Tibial artery (tissue), 4 donors: ENCODE data around the gene CAMK4.
"Not testable (repeated sequence)": the region's sequence is repeated elsewhere in the genome, so short reads cannot be mapped to it uniquely, and the experiment has no call there.

Experiments used
- DNase-seq, 2 donors: peaks; one replicate each; pipeline ENCODE4 v3.0.0-alpha.2; 2019
- H3K27ac ChIP-seq, 2 donors: fragments of 200-600 bp; sonication (generic) in 1 of 2; 1 replicate in 1 of 2; 2 replicates in 1 of 2; pipeline ENCODE4 v1.5.1; 2018 to 2019; ENCODE audit warnings: mild to moderate bottlenecking in 1 of 2
- H3K27me3 ChIP-seq, 2 donors: fragments of 200-600 bp; sonication (generic) in 1 of 2; one replicate each; pipeline versions ENCODE4 v1.5.1 to v1.6.0; 2016 to 2019
- H3K36me3 ChIP-seq, 3 donors: fragments of 200-600 bp; sonication (generic) in 2 of 3; one replicate each; pipeline ENCODE4 v1.5.1; 2016 to 2019; ENCODE audit warnings: mild to moderate bottlenecking in 2 of 3
- H3K4me1 ChIP-seq, 4 donors: fragments of 200-600 bp; sonication (generic) in 2 of 4; 1 replicate in 3 of 4; 2 replicates in 1 of 4; pipeline ENCODE4 v1.5.1; 2016 to 2019
- H3K4me3 ChIP-seq, 2 donors: fragments of 200-600 bp; sonication (generic) in 1 of 2; 1 replicate in 1 of 2; 2 replicates in 1 of 2; pipeline ENCODE4 v1.5.1; 2018 to 2019; ENCODE audit warnings: mild to moderate bottlenecking in 2 of 2
- H3K9me3 ChIP-seq, 3 donors: fragments of 200-600 bp; sonication (generic) in 1 of 3; one replicate each; pipeline ENCODE4 v1.5.1; 2016 to 2019
- intact Hi-C: fragments of 100-400 bp; cut with DNase I; formaldehyde crosslinking; loops from one replicate; pipeline ENCODE4 v1.15.0; 2023; ENCODE audit warnings: low total_unique reads
- TF ChIP-seq, protein P1 (sequence below), 2 experiments: fragments of 200-600 bp in 1 of 2; fragments of 450-650 bp in 1 of 2; IDR thresholded peaks; one replicate each; pipeline ENCODE4 v1.5.1; 2017 to 2019; ENCODE audit warnings: antibody characterized with exemption in 2 of 2, mild to moderate bottlenecking in 1 of 2, moderate library complexity in 1 of 2

CAMK4 gene

GRCh38 chr5:111347021-111347420 is 122.8 kb downstream of the CAMK4 start:
- H3K36me3 ChIP-seq: no peaks in the 10 kb centered on the region
- no peak for DNase-seq
- TF ChIP-seq, protein P1, sequence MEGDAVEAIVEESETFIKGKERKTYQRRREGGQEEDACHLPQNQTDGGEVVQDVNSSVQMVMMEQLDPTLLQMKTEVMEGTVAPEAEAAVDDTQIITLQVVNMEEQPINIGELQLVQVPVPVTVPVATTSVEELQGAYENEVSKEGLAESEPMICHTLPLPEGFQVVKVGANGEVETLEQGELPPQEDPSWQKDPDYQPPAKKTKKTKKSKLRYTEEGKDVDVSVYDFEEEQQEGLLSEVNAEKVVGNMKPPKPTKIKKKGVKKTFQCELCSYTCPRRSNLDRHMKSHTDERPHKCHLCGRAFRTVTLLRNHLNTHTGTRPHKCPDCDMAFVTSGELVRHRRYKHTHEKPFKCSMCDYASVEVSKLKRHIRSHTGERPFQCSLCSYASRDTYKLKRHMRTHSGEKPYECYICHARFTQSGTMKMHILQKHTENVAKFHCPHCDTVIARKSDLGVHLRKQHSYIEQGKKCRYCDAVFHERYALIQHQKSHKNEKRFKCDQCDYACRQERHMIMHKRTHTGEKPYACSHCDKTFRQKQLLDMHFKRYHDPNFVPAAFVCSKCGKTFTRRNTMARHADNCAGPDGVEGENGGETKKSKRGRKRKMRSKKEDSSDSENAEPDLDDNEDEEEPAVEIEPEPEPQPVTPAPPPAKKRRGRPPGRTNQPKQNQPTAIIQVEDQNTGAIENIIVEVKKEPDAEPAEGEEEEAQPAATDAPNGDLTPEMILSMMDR (IDR thresholded peaks at IDR 0.05): no peak
- intact Hi-C loops: no loop called here
- no peak overlapping the region for H3K4me3 ChIP-seq
- H3K27me3 ChIP-seq: no peaks in the 10 kb centered on the region
- H3K27ac ChIP-seq: no peak overlapping the region
- H3K4me1 ChIP-seq: no peaks in the 10 kb centered on the region
- H3K9me3 ChIP-seq: no peaks in the 10 kb centered on the region

GRCh38 chr5:111348661-111349329 is 124.6 kb downstream of the CAMK4 start:
- H3K9me3 ChIP-seq: no peaks in the 10 kb centered on the region
- no peaks in the 10 kb centered on the region for H3K36me3 ChIP-seq
- intact Hi-C loops: no loop called here
- H3K27ac ChIP-seq: no peak overlapping the region
- H3K4me1 ChIP-seq: no peaks in the 10 kb centered on the region
- no peak overlapping the region for H3K4me3 ChIP-seq
- TF ChIP-seq, protein P1 (IDR thresholded peaks at IDR 0.05): no peak
- DNase-seq: no peak
- H3K27me3 ChIP-seq: no peaks in the 10 kb centered on the region

DNA sequence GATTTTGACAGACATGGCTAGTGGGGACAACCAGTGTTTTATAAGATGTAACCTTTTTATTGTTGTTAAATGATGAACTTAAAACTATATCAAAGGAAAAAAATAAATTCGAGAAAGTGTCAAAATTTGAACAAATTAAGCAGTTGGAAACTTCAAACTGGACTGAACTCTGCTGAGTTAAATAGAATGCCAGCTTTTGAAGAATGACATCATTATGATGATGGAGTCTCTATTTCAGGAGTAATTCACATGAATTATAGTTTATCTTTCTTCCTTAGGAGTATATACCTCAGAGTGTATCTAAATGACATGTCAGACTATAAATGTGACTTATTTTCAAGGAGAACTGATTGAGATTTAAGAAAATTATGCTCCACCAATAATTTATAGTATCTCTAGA is 125.2 kb downstream of the CAMK4 start:
- H3K27ac ChIP-seq: no peak overlapping the region
- no peaks in the 10 kb centered on the region for H3K4me1 ChIP-seq
- no peak for DNase-seq
- H3K4me3 ChIP-seq: no peak overlapping the region
- TF ChIP-seq, protein P1 (IDR thresholded peaks at IDR 0.05): no peak
- no peaks in the 10 kb centered on the region for H3K9me3 ChIP-seq
- intact Hi-C loops: no loop called here
- H3K27me3 ChIP-seq: no peaks in the 10 kb centered on the region
- H3K36me3 ChIP-seq: no peaks in the 10 kb centered on the region

DNA sequence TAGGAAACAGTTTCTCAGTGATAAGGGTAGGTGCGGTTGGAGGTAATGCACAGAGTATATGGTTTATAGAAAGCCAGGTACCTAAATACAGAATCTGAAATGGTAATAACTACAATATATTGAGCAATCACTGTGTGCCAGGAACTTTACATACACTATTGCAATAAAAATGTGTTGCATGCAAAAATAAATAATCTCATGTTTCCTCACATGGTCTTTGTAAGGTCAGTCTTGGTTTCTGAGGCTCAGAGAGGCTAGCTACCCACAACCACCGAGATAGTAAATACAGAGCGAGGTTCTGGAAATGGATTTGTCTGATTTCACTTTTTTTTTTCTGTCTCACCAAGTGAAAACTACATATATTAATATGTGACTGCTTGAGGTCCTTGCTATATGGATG is 128.9 kb downstream of the CAMK4 start:
- Histone ChIP-seq H3K4me3 (no peak overlapping the region), H3K27ac (no peak overlapping the region), H3K36me3 (no peaks in the 10 kb centered on the region), H3K27me3 (no peaks in the 10 kb centered on the region), H3K4me1 (no peaks in the 10 kb centered on the region), H3K9me3 (no peaks in the 10 kb centered on the region)
- intact Hi-C loops: no loop called here
- DNase-seq: no peak
- TF ChIP-seq, protein P1 (IDR thresholded peaks at IDR 0.05): no peak

DNA sequence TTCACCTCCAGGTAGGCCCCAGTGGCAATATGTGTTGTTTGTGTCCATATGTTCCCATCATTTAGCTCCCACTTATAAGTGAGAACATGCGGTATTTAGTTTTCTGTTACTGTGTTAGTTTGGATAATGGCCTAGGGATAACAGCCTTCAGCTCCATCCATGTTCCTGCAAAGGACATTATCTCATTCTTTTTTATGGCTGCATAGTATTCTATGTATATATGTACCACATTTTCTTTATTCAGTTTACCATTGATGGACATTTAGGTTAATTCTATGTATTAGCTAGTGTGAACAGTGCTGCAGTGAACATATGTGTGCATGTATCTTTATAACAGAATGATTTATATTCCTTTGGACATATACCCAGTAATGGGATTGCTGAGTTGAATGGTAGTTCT is 134.5 kb downstream of the CAMK4 start:
- H3K4me1 ChIP-seq, H3K27ac ChIP-seq, H3K9me3 ChIP-seq, H3K36me3 ChIP-seq, intact Hi-C loops, H3K4me3 ChIP-seq, H3K27me3 ChIP-seq, DNase-seq: not testable (repeated sequence)

- no peaks in the 10 kb centered on the region for H3K36me3 ChIP-seq
- no peak overlapping the region for H3K27ac ChIP-seq
- no peak for DNase-seq
- no peaks in the 10 kb centered on the region for H3K27me3 ChIP-seq
- no peaks in the 10 kb centered on the region for H3K4me1 ChIP-seq
- H3K9me3 ChIP-seq: no peaks in the 10 kb centered on the region
- no peak overlapping the region for H3K4me3 ChIP-seq
- intact Hi-C loops: no loop called here
- TF ChIP-seq, protein P1 (IDR thresholded peaks at IDR 0.05): no peak
These were observed 136.0 kb downstream of the CAMK4 start for GRCh38 chr5:111360173-111360572.
